Bronchial epithelial cell (primary cell): ENCODE measurements around the gene SERTM2. TPM values are rescaled to one million over a fixed set of nuclear protein-coding genes. Genes with fewer than 3 reads are reported as not detected.

Experiments
- DNase-seq: peaks from one replicate; pipeline ENCODE4 v3.0.0-alpha.2; 2010; ENCODE audit warnings: low read depth
- FAIRE-seq: peaks from 2 replicates; lab custom pipeline; 2011; peaks lifted over from hg19 to GRCh38; lab: Jason Lieb, UNC
- H3K27me3 ChIP-seq: 2 replicates; pipeline ENCODE4 v1.5.1; 2011; ENCODE audit warnings: low read length; ENCODE audit not compliant: control insufficient read depth, insufficient read depth
- H3K36me3 ChIP-seq: 2 replicates; pipeline ENCODE4 v1.5.1; 2011; ENCODE audit warnings: low read length; ENCODE audit not compliant: control insufficient read depth, insufficient read depth
- H3K4me3 ChIP-seq: 2 replicates; pipeline ENCODE4 v1.5.1; 2011; ENCODE audit warnings: mild to moderate bottlenecking, low read depth, low read length, control low read depth
- CTCF ChIP-seq: IDR thresholded peaks from 2 replicates; pipeline ENCODE4 v1.5.1; 2011; ENCODE audit warnings: mild to moderate bottlenecking, moderate library complexity, low read length, control low read depth, inconsistent platforms; ENCODE audit not compliant: insufficient read depth, severe bottlenecking
- total RNA-seq: library from RNA; depleted of rRNA; stranded (reverse); fragments of >200 nt; gene quantifications from 2 replicates; pipeline ENCODE4 v1.2.1, GENCODE V29; 2014

Gene SERTM2
- total RNA-seq = under 0.01 TPM in 1 of 2 replicates, not detected in the other

DNA sequence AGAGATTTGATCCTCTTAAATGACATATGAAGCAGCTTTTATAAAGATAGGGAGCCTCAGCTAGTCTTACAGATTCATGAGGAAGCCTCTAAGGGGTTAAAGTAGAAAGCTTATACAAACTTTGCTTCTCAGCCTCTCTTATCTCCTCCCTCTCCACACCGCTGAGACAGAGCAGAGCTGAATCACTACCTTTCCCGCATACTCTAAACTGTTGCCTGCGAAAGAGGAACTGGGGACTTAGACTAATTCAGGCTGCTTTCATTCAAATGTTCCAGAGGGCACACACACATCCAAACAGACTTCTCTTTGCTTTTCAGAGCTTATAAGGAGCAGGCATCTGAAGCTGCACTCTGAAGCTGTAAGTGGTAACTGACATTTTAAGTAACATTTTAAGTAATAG is at the start of gene SERTM2:
Gene SERTM2, plus strand, starts transcription at position 169 of the 400 bp plus-strand sequence. CDS start 7,213 bp downstream, outside the sequence.
- no peak within 1 kb of the TSS for H3K4me3 ChIP-seq
- TF ChIP-seq CTCF = no peak
- H3K36me3 ChIP-seq = no peaks in the 10 kb centered on the region
- FAIRE-seq (no peak), DNase-seq (peak; percentile 30)
- H3K27me3 ChIP-seq = no peaks in the 10 kb centered on the region

GRCh38 chrX:111465669-111466068 is 45.8 kb upstream of the SERTM2 start:
- TF ChIP-seq CTCF = no peak
- DNase-seq (no peak), FAIRE-seq (no peak)
- Histone ChIP-seq H3K36me3 (no peaks in the 10 kb centered on the region), H3K4me3 (no peak overlapping the region), H3K27me3 (no peaks in the 10 kb centered on the region)

DNA sequence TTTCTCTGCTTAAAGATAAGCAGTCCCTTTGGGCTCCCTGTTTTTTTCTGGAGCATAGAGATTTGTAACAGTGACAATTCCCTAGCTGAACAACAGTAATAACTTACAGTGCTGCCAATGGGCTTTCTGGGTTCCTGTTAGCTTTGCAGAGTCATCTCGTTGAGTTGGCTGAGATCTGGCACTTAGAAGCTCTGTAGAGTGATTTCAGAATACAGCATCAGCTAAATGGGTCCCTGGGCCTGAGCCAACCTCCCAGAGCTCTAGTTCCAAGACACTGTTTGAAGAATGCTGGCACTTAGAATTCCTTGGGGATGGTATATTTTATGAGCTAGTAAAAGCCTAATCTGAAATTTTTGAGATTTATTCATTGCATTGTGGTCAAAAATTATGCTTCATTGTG is 43.5 kb upstream of the SERTM2 start:
- Histone ChIP-seq H3K27me3 (no peaks in the 10 kb centered on the region), H3K36me3 (no peaks in the 10 kb centered on the region), H3K4me3 (no peak overlapping the region)
- DNase-seq (no peak), FAIRE-seq (no peak)
- TF ChIP-seq CTCF = no peak

GRCh38 chrX:111470681-111471403 is 40.6 kb upstream of the SERTM2 start:
- FAIRE-seq (no peak), DNase-seq (no peak)
- Histone ChIP-seq H3K4me3 (no peak overlapping the region), H3K27me3 (no peaks in the 10 kb centered on the region), H3K36me3 (no peaks in the 10 kb centered on the region)
- no peak for TF ChIP-seq CTCF

DNA sequence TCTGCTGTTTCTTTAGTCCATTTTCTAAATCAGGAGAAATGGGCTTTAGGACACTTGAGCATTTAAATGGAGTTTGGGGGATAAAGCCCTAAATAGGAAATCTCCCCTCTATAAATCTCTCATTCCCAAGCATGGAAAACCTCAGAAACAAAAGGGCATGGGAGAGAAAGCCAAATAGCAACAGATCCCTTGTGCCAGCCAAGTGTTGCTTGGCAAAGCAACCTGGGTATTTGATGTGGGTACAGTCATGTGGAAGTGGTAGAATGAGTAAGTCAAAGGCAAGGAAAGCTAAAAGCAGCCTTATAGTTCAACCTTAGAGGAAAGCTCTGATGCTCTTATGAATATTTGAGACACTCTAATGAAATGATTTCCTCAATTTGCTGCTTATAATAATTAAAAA is 29.5 kb upstream of the SERTM2 start:
- DNase-seq = no peak
- no peaks in the 10 kb centered on the region for H3K27me3 ChIP-seq
- no peak for FAIRE-seq
- TF ChIP-seq CTCF = no peak
- no peak overlapping the region for H3K4me3 ChIP-seq
- no peaks in the 10 kb centered on the region for H3K36me3 ChIP-seq

- FAIRE-seq (no peak), DNase-seq (no peak)
- H3K4me3 ChIP-seq = no peak overlapping the region
- no peak for TF ChIP-seq CTCF
- H3K27me3 ChIP-seq = no peaks in the 10 kb centered on the region
- no peaks in the 10 kb centered on the region for H3K36me3 ChIP-seq
Observed at GRCh38 chrX:111483135-111483534, 28.3 kb upstream of the SERTM2 start.
